Astrocyte of the spinal cord (primary cell): ENCODE results near the gene ACTL7B.
"Not testable (repeated sequence)": the region's sequence is repeated elsewhere in the genome, so short reads cannot be mapped to it uniquely, and the experiment has no call there.

ENCODE experiments used
- DNase-seq: peaks from one replicate; pipeline ENCODE4 v3.0.0; 2011; ENCODE audit warnings: low read depth, low spot score
- H3K4me3 ChIP-seq: 2 replicates; pipeline ENCODE4 v1.5.1; 2011; ENCODE audit warnings: low read depth, mild to moderate bottlenecking, low read length, moderate library complexity
- CTCF ChIP-seq: IDR thresholded peaks from 2 replicates; pipeline ENCODE4 v1.5.1; 2012; ENCODE audit warnings: low read depth, mild to moderate bottlenecking, low read length, inconsistent platforms
- in situ Hi-C: cut with HindIII; loops from 2 replicates; pipeline ENCODE4 v1.10.0; 2017; ENCODE audit warnings: low sequenced_read_pairs

The ACTL7B gene

GRCh38 chr9:108897324-108898096 is 41.7 kb upstream of the ACTL7B start:
- TF ChIP-seq CTCF: no peak
- no peak overlapping the region for H3K4me3 ChIP-seq
- in situ Hi-C loops: no loop called here
- no peak for DNase-seq

- no peak for TF ChIP-seq CTCF
- no peak overlapping the region for H3K4me3 ChIP-seq
These were observed 38.6 kb upstream of the ACTL7B start for GRCh38 chr9:108894225-108894997.

GRCh38 chr9:108889649-108890067 is 33.9 kb upstream of the ACTL7B start:
- no peak overlapping the region for H3K4me3 ChIP-seq
- TF ChIP-seq CTCF: peak; percentile 24
- in situ Hi-C loops: no loop called here
- DNase-seq: peak; percentile 37

More at GRCh38 chr9:108894225-108894997, 38.6 kb upstream of the ACTL7B start:
- DNase-seq: no peak
- in situ Hi-C loops: no loop called here

- DNase-seq, H3K4me3 ChIP-seq, in situ Hi-C loops: not testable (repeated sequence)
These were observed 30.9 kb upstream of the ACTL7B start for GRCh38 chr9:108886594-108887271.

GRCh38 chr9:108885643-108886348 is 30.0 kb upstream of the ACTL7B start:
- in situ Hi-C loops: no loop called here
- H3K4me3 ChIP-seq: no peak overlapping the region
- peak; percentile 81 for DNase-seq
- TF ChIP-seq CTCF: no peak

GRCh38 chr9:108884701-108885100 is 28.9 kb upstream of the ACTL7B start:
- no peak for TF ChIP-seq CTCF
- in situ Hi-C loops: no loop called here
- H3K4me3 ChIP-seq: no peak overlapping the region
- DNase-seq: no peak
